T-helper 1 cell treated with Interleukin-12 subunit alpha and Interleukin-12 subunit beta and Interleukin-4 antibody, amounts not matched to agents 30 μg/mL and 1 μg/mL, for 36 hours (primary cell): ENCODE results near the gene MALSU1.

ENCODE experiments used
- H3K27ac Mint-ChIP-seq: one replicate; pipeline ENCODE4 v1.8.0; 2021; ENCODE audit warnings: mild to moderate bottlenecking, mixed read lengths
- H3K27me3 Mint-ChIP-seq: one replicate; pipeline ENCODE4 v1.8.0; 2021; ENCODE audit warnings: low read depth, mixed read lengths
- H3K36me3 Mint-ChIP-seq: one replicate; pipeline ENCODE4 v1.8.0; 2021; ENCODE audit warnings: low read depth, mixed read lengths
- H3K4me1 Mint-ChIP-seq: one replicate; pipeline ENCODE4 v1.8.0; 2021; ENCODE audit warnings: low read depth, mixed read lengths
- H3K4me3 Mint-ChIP-seq: one replicate; pipeline ENCODE4 v1.8.0; 2021; ENCODE audit warnings: mild to moderate bottlenecking, moderate library complexity, mixed read lengths
- H3K9me3 Mint-ChIP-seq: one replicate; pipeline ENCODE4 v1.8.0; 2021; ENCODE audit warnings: mixed read lengths

MALSU1 gene

GRCh38 chr7:23276376-23276775 is 22.8 kb upstream of the MALSU1 start:
- H3K4me1 Mint-ChIP-seq = peaks cover 19% of the 10 kb centered on the region
- no peak overlapping the region for H3K4me3 Mint-ChIP-seq
- H3K9me3 Mint-ChIP-seq = no peaks in the 10 kb centered on the region
- no peak overlapping the region for H3K27ac Mint-ChIP-seq
- no peaks in the 10 kb centered on the region for H3K27me3 Mint-ChIP-seq
- H3K36me3 Mint-ChIP-seq = no peaks in the 10 kb centered on the region

- H3K27me3 Mint-ChIP-seq = no peaks in the 10 kb centered on the region
- H3K4me1 Mint-ChIP-seq = peaks cover 19% of the 10 kb centered on the region
- H3K4me3 Mint-ChIP-seq = no peak overlapping the region
- H3K27ac Mint-ChIP-seq = no peak overlapping the region
- H3K9me3 Mint-ChIP-seq = no peaks in the 10 kb centered on the region
- no peaks in the 10 kb centered on the region for H3K36me3 Mint-ChIP-seq
Observed at GRCh38 chr7:23276947-23277346, 22.2 kb upstream of the MALSU1 start.

- Mint-ChIP-seq H3K27ac (no peak overlapping the region), H3K9me3 (no peaks in the 10 kb centered on the region), H3K36me3 (no peaks in the 10 kb centered on the region), H3K4me3 (no peak overlapping the region), H3K27me3 (no peaks in the 10 kb centered on the region), H3K4me1 (peaks cover 17% of the 10 kb centered on the region)
Observed at GRCh38 chr7:23277359-23277989, 21.7 kb upstream of the MALSU1 start.

- no peak overlapping the region for H3K27ac Mint-ChIP-seq
- no peak overlapping the region for H3K4me3 Mint-ChIP-seq
- no peaks in the 10 kb centered on the region for H3K9me3 Mint-ChIP-seq
- H3K4me1 Mint-ChIP-seq = peaks cover 1% of the 10 kb centered on the region
- no peaks in the 10 kb centered on the region for H3K36me3 Mint-ChIP-seq
- no peaks in the 10 kb centered on the region for H3K27me3 Mint-ChIP-seq
Observed at GRCh38 chr7:23279819-23280525, 19.2 kb upstream of the MALSU1 start.

GRCh38 chr7:23283086-23283485 is 16.1 kb upstream of the MALSU1 start:
- H3K27me3 Mint-ChIP-seq = no peaks in the 10 kb centered on the region
- H3K9me3 Mint-ChIP-seq = no peaks in the 10 kb centered on the region
- H3K4me1 Mint-ChIP-seq = peaks cover 7% of the 10 kb centered on the region
- no peak overlapping the region for H3K27ac Mint-ChIP-seq
- H3K36me3 Mint-ChIP-seq = no peaks in the 10 kb centered on the region
- no peak overlapping the region for H3K4me3 Mint-ChIP-seq

- Mint-ChIP-seq H3K27me3 (no peaks in the 10 kb centered on the region), H3K36me3 (no peaks in the 10 kb centered on the region), H3K4me1 (peaks cover 8% of the 10 kb centered on the region), H3K9me3 (no peaks in the 10 kb centered on the region), H3K27ac (no peak overlapping the region), H3K4me3 (no peak overlapping the region)
Observed at GRCh38 chr7:23284871-23285270, 14.3 kb upstream of the MALSU1 start.

DNA sequence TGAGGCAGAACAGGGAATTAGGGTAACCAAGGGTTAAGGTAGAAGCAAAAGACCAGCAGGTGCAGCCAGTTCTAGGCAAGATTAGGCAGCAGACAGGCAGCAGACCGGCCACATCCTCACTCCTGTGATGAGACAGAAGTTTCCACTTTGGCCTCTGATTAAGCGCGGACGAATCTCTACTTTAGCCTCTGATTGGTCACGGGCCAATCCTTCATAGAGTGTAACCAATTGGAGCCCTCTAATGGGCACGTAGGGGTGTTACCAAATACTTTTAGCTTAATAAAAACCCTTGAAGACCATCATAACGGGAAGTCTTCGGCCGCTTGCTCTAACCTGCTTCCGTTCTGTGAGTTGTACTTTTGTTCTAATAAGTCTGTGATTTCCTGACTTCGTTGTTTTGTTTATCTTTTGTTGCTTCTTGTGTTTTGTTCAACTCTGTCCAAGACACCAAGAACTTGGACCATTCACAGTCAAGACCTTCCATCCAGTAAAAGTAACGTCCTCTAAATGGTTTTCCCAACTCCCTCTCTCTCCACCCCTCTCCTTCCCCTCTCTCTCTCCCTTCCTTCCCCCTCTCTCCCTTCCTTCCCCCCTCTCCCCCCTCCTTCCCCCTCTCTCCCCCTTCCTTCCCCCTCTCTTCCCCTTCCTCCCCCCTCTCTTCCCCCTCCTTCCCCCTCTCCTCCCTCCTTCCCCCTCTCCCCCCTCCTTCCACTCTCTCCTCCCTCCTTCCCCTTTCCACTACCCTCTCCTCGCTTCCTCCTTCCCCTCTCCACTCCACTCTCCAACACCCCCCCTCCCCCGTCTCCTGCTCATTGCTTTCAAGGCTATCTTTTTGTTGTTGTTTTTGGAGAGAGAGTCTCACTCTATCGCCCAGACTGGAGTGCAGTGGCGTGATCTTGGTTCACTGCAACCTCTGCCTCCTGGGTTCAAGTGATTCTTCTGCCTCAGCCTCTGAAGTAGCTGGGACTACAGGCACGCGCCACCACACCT is 13.2 kb upstream of the MALSU1 start:
- Mint-ChIP-seq H3K36me3 (no peaks in the 10 kb centered on the region), H3K27ac (no peak overlapping the region), H3K4me3 (no peak overlapping the region)

DNA sequence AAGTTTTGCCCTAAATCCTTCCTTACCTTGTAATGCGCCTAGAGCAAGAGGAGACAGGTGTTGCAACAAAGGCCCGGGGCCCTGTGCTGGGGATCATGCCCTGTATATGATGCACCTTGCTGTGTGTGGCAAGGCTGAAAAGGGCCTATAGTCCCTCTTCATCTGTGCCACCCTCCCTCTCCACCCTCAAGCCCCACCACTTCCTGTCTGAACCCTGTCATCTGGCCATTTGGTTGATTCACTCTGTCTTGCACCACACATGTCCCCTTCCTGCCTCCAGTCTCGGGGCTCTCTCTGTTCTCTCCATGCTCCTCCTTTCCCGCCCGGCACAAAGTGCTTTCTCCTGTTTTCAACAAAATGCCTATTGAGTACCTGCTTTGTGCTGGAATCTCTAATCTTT is 11.5 kb upstream of the MALSU1 start:
- Mint-ChIP-seq H3K27ac (no peak overlapping the region), H3K4me1 (peaks cover 8% of the 10 kb centered on the region), H3K36me3 (no peaks in the 10 kb centered on the region), H3K9me3 (no peaks in the 10 kb centered on the region), H3K4me3 (no peak overlapping the region), H3K27me3 (no peaks in the 10 kb centered on the region)

More for the DNA sequence above, 13.2 kb upstream of the MALSU1 start:
- peaks cover 8% of the 10 kb centered on the region for H3K4me1 Mint-ChIP-seq
- H3K9me3 Mint-ChIP-seq = no peaks in the 10 kb centered on the region
- H3K27me3 Mint-ChIP-seq = no peaks in the 10 kb centered on the region

DNA sequence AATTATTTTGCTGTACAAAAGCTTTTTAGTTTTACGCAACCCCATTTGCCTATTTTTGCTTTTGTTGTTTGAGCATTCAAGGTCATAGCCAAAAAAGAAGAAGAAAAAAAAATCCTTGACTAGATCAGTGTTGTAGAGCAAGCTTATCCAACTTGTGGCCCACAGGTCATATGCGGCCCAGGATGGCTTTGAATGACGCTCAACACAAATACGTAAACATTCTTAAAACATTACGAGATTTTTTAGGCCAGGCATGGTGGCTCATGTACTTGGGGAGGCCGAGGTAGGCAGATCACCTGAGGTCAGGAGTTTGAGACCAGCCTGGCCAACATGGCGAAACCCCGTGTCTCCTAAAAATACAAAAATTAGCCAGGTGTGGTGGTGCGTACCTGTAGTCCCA is 8.1 kb upstream of the MALSU1 start:
- Mint-ChIP-seq H3K4me1 (peaks cover 8% of the 10 kb centered on the region), H3K36me3 (no peaks in the 10 kb centered on the region), H3K27ac (no peak overlapping the region), H3K27me3 (peaks cover under 1% of the 10 kb centered on the region), H3K4me3 (no peak overlapping the region), H3K9me3 (no peaks in the 10 kb centered on the region)

- Mint-ChIP-seq H3K4me3 (no peak overlapping the region), H3K4me1 (peaks cover 10% of the 10 kb centered on the region), H3K27me3 (peaks cover 4% of the 10 kb centered on the region), H3K36me3 (no peaks in the 10 kb centered on the region), H3K27ac (no peak overlapping the region), H3K9me3 (no peaks in the 10 kb centered on the region)
Observed at GRCh38 chr7:23291957-23292560, 7.1 kb upstream of the MALSU1 start.

DNA sequence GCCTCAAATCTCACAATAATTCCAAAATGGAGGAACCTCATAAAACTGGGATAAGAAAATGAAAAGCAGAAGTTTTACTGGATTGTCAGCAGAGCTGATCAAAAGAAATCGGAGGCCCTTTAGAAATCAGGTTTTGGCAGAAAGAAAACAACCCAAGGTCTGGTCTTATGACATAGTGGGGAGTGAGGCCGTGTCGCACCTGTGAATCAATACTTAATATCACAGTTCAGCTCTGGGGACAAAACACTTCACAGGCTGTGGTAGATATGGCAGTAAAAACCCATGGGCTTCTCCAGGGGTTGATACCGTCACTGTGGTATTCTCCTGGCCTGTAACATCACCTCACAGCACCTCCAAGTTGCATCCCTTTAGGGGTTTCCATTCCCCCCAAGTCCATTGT is 6.5 kb upstream of the MALSU1 start:
- Mint-ChIP-seq H3K27me3 (peaks cover 4% of the 10 kb centered on the region), H3K4me1 (peaks cover 7% of the 10 kb centered on the region), H3K4me3 (no peak overlapping the region), H3K36me3 (no peaks in the 10 kb centered on the region), H3K27ac (no peak overlapping the region), H3K9me3 (peaks cover under 1% of the 10 kb centered on the region)

DNA sequence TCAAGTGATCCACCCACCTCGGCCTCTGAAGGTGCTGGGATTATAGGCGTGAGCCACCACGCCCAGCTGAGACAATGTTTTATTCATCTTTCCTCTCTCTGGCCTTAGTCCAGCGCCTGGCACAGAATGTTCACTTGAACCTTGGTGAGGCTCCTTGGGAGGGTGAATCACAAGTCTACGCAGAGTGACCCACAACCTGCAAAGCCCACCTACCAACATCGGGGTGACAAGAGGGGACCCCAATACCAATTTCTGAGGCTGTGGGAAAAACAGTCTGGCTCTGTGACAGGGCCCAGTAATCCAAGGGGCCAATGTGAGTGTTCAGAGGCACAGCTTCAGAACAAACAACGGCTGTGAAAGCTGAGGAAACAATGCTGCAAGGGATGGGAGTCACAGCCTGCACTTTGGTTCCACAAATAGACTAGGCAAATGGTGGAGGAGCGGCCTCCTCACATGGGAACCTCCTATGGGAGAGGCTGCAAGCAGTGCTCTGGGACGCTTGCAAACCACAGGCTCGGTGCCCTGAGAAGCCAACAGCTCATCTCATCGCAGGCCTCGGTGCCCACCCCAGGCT is 5.6 kb upstream of the MALSU1 start:
- H3K9me3 Mint-ChIP-seq = peaks cover 6% of the 10 kb centered on the region
- peaks cover 4% of the 10 kb centered on the region for H3K27me3 Mint-ChIP-seq
- peaks cover 5% of the 10 kb centered on the region for H3K36me3 Mint-ChIP-seq
- H3K27ac Mint-ChIP-seq = no peak overlapping the region
- H3K4me3 Mint-ChIP-seq = no peak overlapping the region
- peaks cover 6% of the 10 kb centered on the region for H3K4me1 Mint-ChIP-seq

DNA sequence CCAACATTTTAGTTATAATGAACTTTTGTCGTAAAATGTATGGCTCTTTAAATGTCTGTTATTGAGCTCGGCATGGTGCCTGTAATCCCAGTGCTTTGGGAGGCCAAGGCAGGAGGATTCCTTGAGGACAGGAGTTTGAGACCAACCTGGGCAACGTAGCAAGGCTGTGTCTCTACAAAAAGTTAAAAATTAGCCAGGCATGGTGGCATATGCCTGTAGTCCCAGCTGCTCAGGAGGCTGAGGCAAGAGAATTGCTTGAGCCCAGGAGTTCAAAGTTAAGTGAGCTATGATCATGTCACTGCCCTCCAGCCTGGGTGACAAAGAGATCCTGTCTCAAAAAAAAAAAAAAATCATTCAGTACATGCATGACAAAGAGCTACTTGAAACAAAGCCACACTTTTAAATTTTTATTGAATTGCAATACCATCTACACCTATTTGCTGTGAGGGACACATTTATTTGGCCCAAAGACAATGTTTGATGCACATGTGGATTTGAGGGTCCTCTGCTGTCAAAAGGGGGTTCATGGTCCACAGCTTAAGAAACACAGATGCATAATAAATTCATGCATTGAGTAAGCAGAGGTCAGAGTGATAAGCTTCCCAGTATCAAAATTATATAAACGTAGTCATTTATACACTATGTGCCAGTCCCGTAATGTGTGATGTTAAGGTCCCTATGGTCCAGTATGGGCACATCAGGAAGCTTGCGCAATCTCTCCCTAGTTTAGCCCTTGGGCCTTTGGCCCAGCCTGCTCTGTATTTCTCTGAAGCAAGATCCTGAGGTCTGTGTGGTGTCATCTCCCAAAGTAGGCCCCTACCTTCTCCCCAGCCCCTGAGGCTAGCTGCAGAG is 4.4 kb upstream of the MALSU1 start:
- Mint-ChIP-seq H3K27ac (no peak overlapping the region), H3K27me3 (peaks cover 4% of the 10 kb centered on the region), H3K36me3 (peaks cover 5% of the 10 kb centered on the region), H3K4me3 (no peak overlapping the region), H3K9me3 (peaks cover 10% of the 10 kb centered on the region), H3K4me1 (peaks cover 12% of the 10 kb centered on the region)
